GM06990 (cell line): ENCODE measurements around the gene NT5DC1.

Experiments used
- DNase-seq: peaks from one replicate; pipeline ENCODE4 v3.0.0-alpha.2; 2011; ENCODE audit not compliant: insufficient read length; ENCODE audit errors: extremely low read depth
- H3K27me3 ChIP-seq: replicated peaks from 2 replicates; pipeline ENCODE4 v1.6.0; 2011; ENCODE audit warnings: low read length; ENCODE audit not compliant: control insufficient read depth, insufficient read depth
- H3K36me3 ChIP-seq: 2 replicates; pipeline ENCODE4 v1.5.1; 2011; ENCODE audit warnings: low read length; ENCODE audit not compliant: control insufficient read depth, insufficient read depth
- H3K4me3 ChIP-seq: replicated peaks from 2 replicates; pipeline ENCODE4 v1.5.1; 2011; ENCODE audit warnings: low read depth, mild to moderate bottlenecking, control low read depth, low read length
- TF ChIP-seq, protein P1 (sequence below): IDR thresholded peaks from 2 replicates; pipeline ENCODE4 v1.5.1; 2011; ENCODE audit warnings: low read length, control low read depth, mild to moderate bottlenecking, inconsistent platforms; ENCODE audit not compliant: insufficient read depth, poor library complexity, severe bottlenecking

The NT5DC1 gene

DNA sequence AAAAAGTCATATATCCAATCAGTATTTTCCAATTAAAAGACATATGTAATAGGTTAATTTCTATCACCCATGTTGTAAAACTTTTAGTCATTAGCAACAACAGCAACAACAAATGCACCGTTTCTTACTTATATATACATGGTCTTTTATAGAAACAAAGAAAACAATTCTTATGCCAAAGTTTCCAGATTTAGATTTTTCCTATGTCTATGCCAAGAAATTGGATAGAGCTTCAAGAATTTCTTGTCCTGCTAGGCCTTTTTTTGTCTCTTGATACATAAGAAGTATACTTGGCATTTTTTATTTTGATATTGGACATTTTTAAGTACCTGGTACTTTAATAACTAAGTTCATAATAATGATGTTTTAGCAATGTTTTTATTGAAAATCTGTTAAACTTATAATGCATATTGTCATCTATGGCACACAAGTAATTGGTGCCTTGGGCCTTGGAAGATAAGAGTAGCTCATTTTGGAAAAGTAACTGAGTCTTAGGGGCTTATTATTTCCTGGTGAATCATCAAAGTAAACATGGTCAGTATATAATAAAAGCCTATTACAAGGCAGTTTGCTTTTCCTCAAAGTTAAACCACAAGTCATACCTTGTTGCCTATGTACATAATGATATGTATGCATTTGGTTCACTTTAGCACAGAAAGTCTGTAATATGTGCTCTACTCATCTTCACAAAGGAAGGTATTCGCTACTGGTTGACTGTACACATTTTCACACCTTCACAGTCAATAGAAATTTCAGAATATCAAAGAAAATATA, 29.9 kb upstream of the NT5DC1 start:
- no peak for DNase-seq
- TF ChIP-seq, protein P1, sequence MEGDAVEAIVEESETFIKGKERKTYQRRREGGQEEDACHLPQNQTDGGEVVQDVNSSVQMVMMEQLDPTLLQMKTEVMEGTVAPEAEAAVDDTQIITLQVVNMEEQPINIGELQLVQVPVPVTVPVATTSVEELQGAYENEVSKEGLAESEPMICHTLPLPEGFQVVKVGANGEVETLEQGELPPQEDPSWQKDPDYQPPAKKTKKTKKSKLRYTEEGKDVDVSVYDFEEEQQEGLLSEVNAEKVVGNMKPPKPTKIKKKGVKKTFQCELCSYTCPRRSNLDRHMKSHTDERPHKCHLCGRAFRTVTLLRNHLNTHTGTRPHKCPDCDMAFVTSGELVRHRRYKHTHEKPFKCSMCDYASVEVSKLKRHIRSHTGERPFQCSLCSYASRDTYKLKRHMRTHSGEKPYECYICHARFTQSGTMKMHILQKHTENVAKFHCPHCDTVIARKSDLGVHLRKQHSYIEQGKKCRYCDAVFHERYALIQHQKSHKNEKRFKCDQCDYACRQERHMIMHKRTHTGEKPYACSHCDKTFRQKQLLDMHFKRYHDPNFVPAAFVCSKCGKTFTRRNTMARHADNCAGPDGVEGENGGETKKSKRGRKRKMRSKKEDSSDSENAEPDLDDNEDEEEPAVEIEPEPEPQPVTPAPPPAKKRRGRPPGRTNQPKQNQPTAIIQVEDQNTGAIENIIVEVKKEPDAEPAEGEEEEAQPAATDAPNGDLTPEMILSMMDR = no peak
- Histone ChIP-seq H3K4me3 (no peak overlapping the region), H3K27me3 (no peaks in the 10 kb centered on the region), H3K36me3 (no peaks in the 10 kb centered on the region)

DNA sequence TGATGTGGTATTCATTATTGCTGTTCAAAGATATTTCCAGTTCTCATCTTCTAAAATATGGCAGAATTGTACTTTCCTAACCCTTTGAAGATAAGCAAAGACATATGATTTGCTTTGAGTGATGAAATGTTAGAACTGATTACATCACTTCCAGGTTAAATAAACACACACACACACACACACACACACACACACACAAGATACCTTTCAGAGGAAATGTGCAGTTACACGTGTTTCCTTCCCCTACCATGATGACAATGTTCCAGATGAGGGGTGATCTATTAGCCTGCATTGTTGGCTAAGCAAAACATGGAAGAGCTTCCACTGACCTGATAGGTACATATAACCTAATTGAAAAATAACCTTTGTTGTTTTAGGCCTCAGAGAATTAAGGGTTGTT, 28.3 kb upstream of the NT5DC1 start:
- no peak for DNase-seq
- TF ChIP-seq, protein P1 = no peak

DNA sequence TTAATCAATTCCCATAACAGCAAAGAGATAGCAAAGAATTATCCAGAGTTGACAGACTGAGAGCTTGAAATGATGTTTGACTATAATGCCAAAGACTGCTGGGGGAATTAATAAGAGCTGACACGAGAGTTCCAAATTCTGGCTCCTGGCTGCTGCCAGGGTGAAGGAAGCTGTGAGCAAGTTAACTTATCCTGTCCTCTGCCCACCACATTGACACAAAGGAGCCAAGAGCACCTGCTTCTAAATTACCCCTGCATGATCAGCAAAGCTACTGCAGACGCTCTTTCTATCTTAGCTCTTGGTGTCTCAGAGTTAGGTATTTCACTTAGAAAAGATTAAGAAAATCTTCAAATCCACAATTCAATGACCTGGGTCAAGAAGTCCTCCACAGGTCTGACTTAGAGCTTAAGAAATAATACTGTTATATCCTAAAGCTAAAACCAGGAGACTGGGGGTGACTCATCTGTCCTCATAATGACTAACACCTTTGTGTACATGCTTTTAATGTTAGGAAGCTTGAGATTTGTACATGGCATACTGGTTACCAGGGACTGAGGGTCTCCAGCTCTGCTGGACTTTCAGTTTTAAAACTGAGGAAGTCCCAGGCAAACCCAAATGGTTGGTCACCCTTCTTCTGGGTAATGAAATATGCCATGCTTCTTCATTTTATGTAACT, 26.8 kb upstream of the NT5DC1 start:
- H3K4me3 ChIP-seq = no peak overlapping the region
- no peak for DNase-seq
- TF ChIP-seq, protein P1 = no peak
- H3K36me3 ChIP-seq = no peaks in the 10 kb centered on the region
- H3K27me3 ChIP-seq = no peaks in the 10 kb centered on the region

More for the DNA sequence above, 28.3 kb upstream of the NT5DC1 start:
- H3K36me3 ChIP-seq = no peaks in the 10 kb centered on the region
- H3K4me3 ChIP-seq = no peak overlapping the region
- H3K27me3 ChIP-seq = no peaks in the 10 kb centered on the region

DNA sequence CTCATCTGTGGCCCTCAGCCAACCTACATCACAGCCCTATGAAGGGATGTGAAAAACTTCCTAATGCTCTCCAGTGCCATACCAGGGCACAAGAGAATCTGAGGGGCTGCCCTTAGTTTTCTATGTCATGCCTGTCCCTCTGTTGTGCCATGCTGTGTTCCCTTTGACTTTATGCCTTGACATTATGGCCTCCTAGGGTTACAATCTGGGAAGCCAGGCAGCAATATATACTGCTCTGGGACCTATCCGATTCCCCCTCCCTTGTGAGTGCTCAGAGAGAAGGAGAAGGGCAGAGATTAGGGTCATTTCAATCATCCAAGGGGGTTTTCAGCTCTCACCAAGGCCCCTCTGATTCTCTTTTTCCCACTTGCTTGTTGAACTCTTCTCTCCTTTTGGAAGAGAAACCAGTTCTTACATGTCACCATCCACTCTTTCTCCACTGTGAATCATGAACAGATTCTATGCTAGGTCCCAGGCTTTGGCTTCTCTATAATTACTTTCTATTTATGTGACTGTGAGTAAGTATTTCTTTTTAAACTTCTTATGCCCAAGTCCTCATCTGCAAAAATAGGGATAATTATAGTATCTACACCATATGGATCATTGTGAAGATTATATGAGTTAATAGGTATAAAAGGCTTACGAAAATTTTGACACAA, 25.8 kb upstream of the NT5DC1 start:
- TF ChIP-seq, protein P1 = no peak
- Histone ChIP-seq H3K27me3 (no peaks in the 10 kb centered on the region), H3K36me3 (no peaks in the 10 kb centered on the region), H3K4me3 (no peak overlapping the region)
- DNase-seq = no peak

DNA sequence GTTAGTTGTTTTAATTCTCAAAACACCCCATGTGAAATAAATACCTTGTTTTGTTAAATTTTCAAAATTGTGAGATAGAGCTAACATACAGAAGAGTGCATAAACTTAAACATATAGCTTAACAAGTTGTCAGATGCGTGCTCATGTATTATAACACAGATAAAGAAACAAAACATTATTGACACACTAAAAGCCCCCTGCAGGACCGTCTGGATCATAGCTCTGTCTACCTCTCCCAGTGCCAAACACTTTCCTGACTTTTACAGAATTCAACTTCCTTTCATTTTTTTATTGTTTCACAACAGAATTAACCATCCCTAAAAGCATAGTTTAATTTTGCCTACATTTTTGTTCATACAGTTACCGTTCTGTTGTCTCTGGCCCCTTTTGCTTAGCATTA, 22.1 kb upstream of the NT5DC1 start:
- TF ChIP-seq, protein P1 = no peak
- DNase-seq = no peak
- Histone ChIP-seq H3K36me3 (no peaks in the 10 kb centered on the region), H3K4me3 (no peak overlapping the region), H3K27me3 (no peaks in the 10 kb centered on the region)
